Testis (tissue), 3 donors: ENCODE measurements around the gene COL15A1. TPM values are rescaled to one million over a fixed set of nuclear protein-coding genes. Genes with fewer than 3 reads are reported as not detected.

ENCODE experiments used
- DNase-seq: peaks from one replicate; pipeline ENCODE4 v3.0.0-alpha.2; 2019
- H3K27ac ChIP-seq, 2 donors: fragments of 200-600 bp; sonication (generic); one replicate each; pipeline ENCODE4 v1.5.1; 2019
- H3K27me3 ChIP-seq: fragments of 200-600 bp; sonication (generic); one replicate; pipeline ENCODE4 v1.5.1; 2019
- H3K36me3 ChIP-seq: fragments of 200-600 bp; sonication (generic); one replicate; pipeline ENCODE4 v1.5.1; 2017; ENCODE audit warnings: low read depth; ENCODE audit errors: missing control alignments
- H3K4me1 ChIP-seq: fragments of 200-600 bp; sonication (generic); one replicate; pipeline ENCODE4 v1.5.1; 2019
- H3K4me3 ChIP-seq, 2 donors: fragments of 200-600 bp; sonication (generic); one replicate each; pipeline ENCODE4 v1.5.1; 2017 to 2019
- H3K9me3 ChIP-seq: fragments of 200-600 bp; sonication (generic); one replicate; pipeline ENCODE4 v1.5.1; 2017
- CTCF ChIP-seq, 3 experiments: fragments of 450-650 bp in 2 of 3; fragments of 200-600 bp in 1 of 3; sonication (generic) in 1 of 3; IDR thresholded peaks; one replicate each; pipeline ENCODE4 v1.5.1; 2016 to 2019; ENCODE audit warnings: antibody characterized with exemption in 3 of 3, mild to moderate bottlenecking in 2 of 3, moderate library complexity in 1 of 3
- POLR2A ChIP-seq: fragments of 450-650 bp; IDR thresholded peaks from one replicate; pipeline ENCODE4 v1.6.1; 2017; ENCODE audit warnings: antibody characterized with exemption, mild to moderate bottlenecking, moderate library complexity
- WGBS, 2 donors: methylation state at CpG; one replicate each; pipeline ENCODE4 v1.1.5; 2018; 5-methylcytosine and 5-hydroxymethylcytosine counted together
- intact Hi-C: fragments of 100-400 bp; cut with DNase I; formaldehyde crosslinking; loops from one replicate; pipeline ENCODE4 v1.15.1; 2023; ENCODE audit warnings: low total_unique reads
- polyA plus RNA-seq: library from polyadenylated mRNA; stranded (reverse); fragments of 350-450 nt; fragmentation: Illumina TruSeq; extraction: RNeasy Lipid Tissue Mini Kit (QIAGEN cat#74804); gene quantifications from one replicate; pipeline ENCODE4 v1.2.3, GENCODE V29; 2014; ENCODE audit warnings: low read depth, low replicate concordance; ENCODE audit not compliant: insufficient read depth
- total RNA-seq, 2 donors: library from RNA; depleted of rRNA; stranded (reverse); fragments of >200 nt; gene quantifications; one replicate each; pipeline ENCODE4 v1.2.3, GENCODE V29; 2016

The COL15A1 gene
- total and polyA plus RNA-seq, 3 donors from 2014 or later: 37.2 to 55.5 (median 49.4) TPM

GRCh38 chr9:99114846-99115500 is 171.3 kb downstream of the COL15A1 start:
- no peaks in the 10 kb centered on the region for H3K27me3 ChIP-seq
- H3K27ac ChIP-seq: no peak overlapping the region
- peaks cover 15% of the 10 kb centered on the region for H3K4me1 ChIP-seq
- TF ChIP-seq POLR2A (no peak), CTCF (IDR thresholded peaks at IDR 0.05) (no peak)
- H3K9me3 ChIP-seq: no peaks in the 10 kb centered on the region
- WGBS, 2 donors: 69 to 76% methylated on average over 6 of the region's 6 CpGs
- H3K4me3 ChIP-seq: no peak overlapping the region
- intact Hi-C loops: no loop called here
- no peaks in the 10 kb centered on the region for H3K36me3 ChIP-seq
- no peak for DNase-seq

GRCh38 chr9:99116003-99116411 is 172.3 kb downstream of the COL15A1 start:
- H3K4me1 ChIP-seq: peaks cover 15% of the 10 kb centered on the region
- H3K9me3 ChIP-seq: no peaks in the 10 kb centered on the region
- WGBS, 2 donors: 69 to 76% methylated on average over 3 of the region's 3 CpGs
- H3K36me3 ChIP-seq: no peaks in the 10 kb centered on the region
- no peak overlapping the region for H3K27ac ChIP-seq
- H3K4me3 ChIP-seq: no peak overlapping the region
- no peak for DNase-seq
- H3K27me3 ChIP-seq: no peaks in the 10 kb centered on the region
- intact Hi-C loops: no loop called here
- TF ChIP-seq POLR2A (no peak), CTCF (IDR thresholded peaks at IDR 0.05) (no peak)

DNA sequence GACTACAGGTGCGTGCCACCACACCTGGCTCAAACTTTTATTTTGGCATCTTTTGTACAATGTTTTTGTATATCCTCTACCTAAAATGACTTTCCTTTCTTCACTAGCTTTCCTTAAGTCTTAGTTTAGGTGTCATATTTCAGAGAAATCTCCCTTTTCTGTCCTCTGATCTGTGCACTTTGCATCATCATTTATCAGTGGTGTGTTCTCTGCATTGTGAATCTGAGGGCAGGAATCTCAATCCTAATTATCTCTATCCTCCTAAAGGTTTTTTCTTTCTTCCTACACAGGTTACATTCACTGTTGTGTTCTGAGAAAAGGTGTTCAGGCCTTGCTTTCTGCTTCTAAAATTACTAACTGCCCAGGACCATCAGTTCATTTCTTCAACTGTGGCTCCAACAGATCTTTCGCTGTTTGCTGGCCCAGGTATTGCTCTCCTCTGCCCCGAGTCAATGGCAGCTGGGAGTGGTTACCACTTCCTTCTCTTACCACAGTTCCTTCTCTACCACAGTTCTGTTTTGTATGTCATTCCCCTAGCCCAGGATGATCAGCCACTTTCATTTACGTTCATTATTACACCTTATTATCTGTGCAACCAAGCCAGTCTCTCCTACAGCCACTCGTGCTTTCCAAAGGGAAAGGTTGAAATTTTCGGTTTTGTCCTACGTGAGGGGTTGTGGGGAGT is 175.2 kb downstream of the COL15A1 start:
- 85 to 93% methylated on average over 7 of the region's 7 CpGs for WGBS, 2 donors
- Histone ChIP-seq H3K4me3 (no peak overlapping the region), H3K27me3 (no peaks in the 10 kb centered on the region), H3K36me3 (no peaks in the 10 kb centered on the region), H3K4me1 (peaks cover 10% of the 10 kb centered on the region), H3K9me3 (no peaks in the 10 kb centered on the region), H3K27ac (no peak overlapping the region)
- TF ChIP-seq POLR2A (no peak), CTCF (IDR thresholded peaks at IDR 0.05) (no peak)
- no peak for DNase-seq
- intact Hi-C loops: no loop called here

DNA sequence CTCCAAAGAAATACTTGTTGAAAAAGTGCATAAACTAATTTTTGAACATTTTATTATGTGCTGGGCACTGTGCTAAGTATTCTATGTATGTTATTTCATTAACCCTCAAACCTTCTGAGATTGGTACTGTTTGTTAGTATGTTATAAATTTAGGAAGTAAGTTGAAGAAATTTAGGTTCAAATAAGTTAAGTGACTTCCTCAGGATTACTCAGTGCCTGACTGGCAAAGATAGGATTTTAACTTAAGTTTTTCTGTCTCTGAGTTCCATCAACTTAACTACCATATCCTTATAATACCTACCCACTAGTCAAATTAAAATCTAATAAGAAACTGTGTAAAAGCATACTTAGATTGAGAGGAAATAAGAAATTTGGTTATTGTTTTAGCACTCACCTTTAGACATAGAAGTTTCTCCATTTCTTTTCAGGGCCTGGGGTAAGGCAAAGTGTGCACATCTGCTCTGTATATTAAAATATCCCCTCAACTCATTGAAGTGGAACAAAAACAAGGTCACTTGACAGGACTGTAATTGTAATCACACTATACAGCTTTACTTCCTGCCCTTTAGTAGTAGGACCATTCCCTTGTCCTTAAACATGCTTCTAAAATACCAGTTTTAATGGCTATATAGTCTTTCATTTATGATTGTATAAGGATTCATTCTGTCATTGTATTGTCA is 176.4 kb downstream of the COL15A1 start:
- TF ChIP-seq CTCF (IDR thresholded peaks at IDR 0.05): no peak
- TF ChIP-seq POLR2A: no peak
- no peaks in the 10 kb centered on the region for H3K36me3 ChIP-seq
- no peak overlapping the region for H3K4me3 ChIP-seq
- H3K27me3 ChIP-seq: no peaks in the 10 kb centered on the region
- no peaks in the 10 kb centered on the region for H3K4me1 ChIP-seq
- H3K9me3 ChIP-seq: no peaks in the 10 kb centered on the region
- intact Hi-C loops: no loop called here
- H3K27ac ChIP-seq: no peak overlapping the region
- DNase-seq: no peak

Other genes starting within 250 kb of the COL15A1 start
- 1 to 10 TPM; 3.0 to 8.1 TPM for gene GABBR2, start 235.0 kb upstream of the COL15A1 start, total RNA-seq
- 6.9 TPM for gene GABBR2, start 235.0 kb upstream of the COL15A1 start, polyA plus RNA-seq
- gene ANKS6, start 147.4 kb upstream of the COL15A1 start, total RNA-seq: 10 to 100 TPM; 24.2 to 33.6 TPM
- 12.8 TPM for gene ANKS6, start 147.4 kb upstream of the COL15A1 start, polyA plus RNA-seq
- gene GALNT12, start 136.2 kb upstream of the COL15A1 start, total RNA-seq: 1 to 10 TPM; 6.9 to 8.0 TPM
- gene GALNT12, start 136.2 kb upstream of the COL15A1 start, polyA plus RNA-seq: 7.5 TPM
- 10 to 100 TPM; 20.9 to 28.7 TPM for gene TGFBR1, start 161.2 kb downstream of the COL15A1 start, total RNA-seq
- 30.8 TPM for gene TGFBR1, start 161.2 kb downstream of the COL15A1 start, polyA plus RNA-seq